GM12864 (cell line): ENCODE measurements around the gene C1orf116.

Source experiments
- DNase-seq: peaks from one replicate; pipeline ENCODE4 v3.0.0-alpha.2; 2011; ENCODE audit warnings: low read depth
- H3K4me3 ChIP-seq: 2 replicates; pipeline ENCODE4 v1.5.1; 2011; ENCODE audit warnings: mild to moderate bottlenecking, low read depth, low read length, control low read depth
- TF ChIP-seq, protein P1 (sequence below): IDR thresholded peaks from 2 replicates; pipeline ENCODE4 v1.5.1; 2011; ENCODE audit warnings: low read depth, mild to moderate bottlenecking, moderate library complexity, low read length, control low read depth, inconsistent platforms; ENCODE audit errors: missing control alignments

C1orf116 gene

DNA sequence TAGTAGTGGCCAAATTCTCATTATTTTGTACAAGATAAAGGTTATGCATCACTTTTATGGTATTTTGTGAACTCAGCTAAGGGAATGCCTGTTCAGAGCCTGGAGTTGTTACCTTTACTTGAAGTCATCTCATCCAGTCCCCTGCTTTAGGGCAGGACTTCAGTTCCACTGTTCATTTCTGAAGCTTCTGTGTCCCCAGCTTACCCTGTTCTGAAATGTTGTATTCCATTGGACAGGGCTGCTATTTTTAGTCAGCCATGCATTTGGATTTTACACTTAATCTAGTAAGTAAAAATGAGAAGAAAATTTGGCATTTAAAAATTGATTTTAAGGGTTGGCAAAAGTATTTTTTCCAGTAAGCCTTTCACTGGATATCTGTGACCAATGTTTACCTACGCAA is 44.5 kb upstream of the C1orf116 start:
- TF ChIP-seq, protein P1, sequence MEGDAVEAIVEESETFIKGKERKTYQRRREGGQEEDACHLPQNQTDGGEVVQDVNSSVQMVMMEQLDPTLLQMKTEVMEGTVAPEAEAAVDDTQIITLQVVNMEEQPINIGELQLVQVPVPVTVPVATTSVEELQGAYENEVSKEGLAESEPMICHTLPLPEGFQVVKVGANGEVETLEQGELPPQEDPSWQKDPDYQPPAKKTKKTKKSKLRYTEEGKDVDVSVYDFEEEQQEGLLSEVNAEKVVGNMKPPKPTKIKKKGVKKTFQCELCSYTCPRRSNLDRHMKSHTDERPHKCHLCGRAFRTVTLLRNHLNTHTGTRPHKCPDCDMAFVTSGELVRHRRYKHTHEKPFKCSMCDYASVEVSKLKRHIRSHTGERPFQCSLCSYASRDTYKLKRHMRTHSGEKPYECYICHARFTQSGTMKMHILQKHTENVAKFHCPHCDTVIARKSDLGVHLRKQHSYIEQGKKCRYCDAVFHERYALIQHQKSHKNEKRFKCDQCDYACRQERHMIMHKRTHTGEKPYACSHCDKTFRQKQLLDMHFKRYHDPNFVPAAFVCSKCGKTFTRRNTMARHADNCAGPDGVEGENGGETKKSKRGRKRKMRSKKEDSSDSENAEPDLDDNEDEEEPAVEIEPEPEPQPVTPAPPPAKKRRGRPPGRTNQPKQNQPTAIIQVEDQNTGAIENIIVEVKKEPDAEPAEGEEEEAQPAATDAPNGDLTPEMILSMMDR: no peak
- DNase-seq: no peak
- no peak overlapping the region for H3K4me3 ChIP-seq

DNA sequence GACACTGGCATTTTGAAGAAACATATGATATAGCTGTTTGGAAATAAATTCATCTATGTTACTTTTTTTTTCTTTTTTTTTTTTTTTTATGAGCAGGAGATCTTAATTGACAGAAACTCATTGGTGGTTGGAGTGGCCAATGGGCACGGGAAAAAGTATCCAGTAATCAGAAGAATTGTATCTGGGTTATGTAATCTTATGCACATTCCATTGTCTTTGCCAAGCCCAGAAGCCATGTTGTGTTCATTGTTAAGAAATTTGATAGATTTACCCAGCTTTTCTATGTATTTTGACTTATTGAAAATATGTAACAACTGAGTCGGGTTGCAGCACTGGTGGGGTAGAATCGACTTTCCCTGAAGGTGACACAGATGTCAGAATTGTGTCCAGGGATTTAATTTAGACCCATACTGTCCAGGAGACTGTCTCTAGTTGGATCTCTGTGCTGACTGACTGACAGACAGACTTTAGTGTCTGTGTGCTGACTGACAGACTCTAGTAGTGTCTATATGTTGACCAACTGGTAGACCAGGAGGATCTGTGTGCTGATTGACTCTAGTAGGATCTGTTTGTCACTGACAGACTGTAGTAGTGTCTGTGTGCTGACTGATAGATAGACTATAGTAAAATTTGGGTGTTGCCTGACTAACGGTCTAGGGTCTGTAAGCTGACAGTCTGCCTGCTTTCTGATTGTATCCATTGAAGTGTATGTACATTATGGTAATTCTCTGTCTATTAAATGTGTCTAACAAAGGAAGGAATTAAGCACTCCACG is 43.8 kb upstream of the C1orf116 start:
- TF ChIP-seq, protein P1: no peak
- DNase-seq: no peak
- no peak overlapping the region for H3K4me3 ChIP-seq

- no peak overlapping the region for H3K4me3 ChIP-seq
- no peak for DNase-seq
- TF ChIP-seq, protein P1: no peak
Measured at GRCh38 chr1:207073906-207074820, 41.6 kb upstream of the C1orf116 start.

- TF ChIP-seq, protein P1: no peak
- H3K4me3 ChIP-seq: no peak overlapping the region
- DNase-seq: no peak
Measured at GRCh38 chr1:207072233-207072632, 39.7 kb upstream of the C1orf116 start.

- TF ChIP-seq, protein P1: no peak
- H3K4me3 ChIP-seq: no peak overlapping the region
- DNase-seq: no peak
Measured at GRCh38 chr1:207071426-207071825, 38.9 kb upstream of the C1orf116 start.

DNA sequence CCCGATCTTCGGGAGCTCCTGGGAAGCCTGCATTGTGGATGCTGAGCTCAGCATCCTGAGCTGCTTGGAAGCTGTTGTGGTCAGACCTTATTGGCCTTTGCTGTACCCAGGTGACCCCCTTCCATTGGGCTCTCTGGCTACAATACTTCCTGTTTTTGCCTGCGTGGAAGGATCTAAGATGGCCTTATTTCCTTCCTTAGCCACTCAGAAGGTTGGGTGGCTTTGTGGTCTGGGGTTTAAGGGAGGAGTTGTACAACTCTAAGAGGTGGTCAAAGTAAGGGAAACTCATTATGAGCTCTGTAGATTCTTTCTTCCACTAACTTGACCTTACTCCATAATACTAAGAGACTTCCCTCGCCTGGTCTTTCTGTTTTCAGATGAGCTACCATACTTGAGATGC is 38.3 kb upstream of the C1orf116 start:
- DNase-seq: no peak
- TF ChIP-seq, protein P1: no peak
- H3K4me3 ChIP-seq: no peak overlapping the region
